Measurements from ENCODE around the gene COX6B1. TPM values are rescaled to one million over a fixed set of nuclear protein-coding genes. Genes with fewer than 3 reads are reported as not detected.
A peak's percentile ranks its signal among the peaks of the same experiment; 100 is the strongest.
"Not testable (repeated sequence)": the region's sequence is repeated elsewhere in the genome, so short reads cannot be mapped to it uniquely, and the experiment has no call there.

COX6B1 gene
- total RNA-seq, 1 experiment from 2014 or later: 436 TPM

DNA sequence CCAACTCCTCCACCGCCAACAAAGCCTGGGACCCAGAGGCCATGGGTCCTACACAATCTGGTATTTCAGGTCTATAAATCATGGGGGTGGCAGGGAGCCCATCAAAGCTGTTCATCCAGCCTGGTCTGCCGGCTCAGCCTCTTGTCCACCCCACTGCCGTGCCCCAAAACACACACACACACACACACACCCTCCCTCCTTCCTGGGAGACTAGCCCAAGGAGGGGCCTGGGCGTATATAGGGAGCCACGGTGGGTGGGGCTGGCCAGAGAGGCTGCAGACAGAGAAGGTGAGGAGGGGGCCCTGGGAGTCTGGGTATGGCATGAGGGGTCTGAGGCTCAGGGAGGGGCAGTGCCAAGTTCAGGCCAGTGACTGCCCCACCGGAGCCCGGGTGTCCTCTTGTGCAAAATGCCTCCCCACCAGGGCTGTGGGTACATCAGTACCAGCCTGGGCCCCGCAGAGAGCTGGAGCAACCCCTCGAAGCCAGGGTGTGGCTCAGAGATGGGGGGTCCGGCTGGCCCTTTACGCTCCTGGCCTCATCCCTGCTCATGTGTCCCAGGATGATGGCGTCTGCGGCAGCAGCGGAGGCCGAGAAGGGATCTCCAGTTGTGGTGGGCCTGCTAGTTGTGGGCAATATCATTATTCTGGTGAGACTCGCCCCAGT lies 18.3 kb downstream of the COX6B1 start, which contains the start of gene UPK1A:
TSS of gene UPK1A (plus strand) at position 267 of the 663 bp plus-strand sequence. CDS start at position 563, 296 bp downstream.
- no peak for DNase-seq
- H3K9me3 ChIP-seq (replicated peaks): no peaks in the 10 kb centered on the region
- no peak within 1 kb of the TSS for H3K27ac ChIP-seq
- 0 out of 2 replicates have a peak, but pooled peaks cover 5% of the 10 kb centered on the region for H3K27me3 ChIP-seq
- H3K4me3 ChIP-seq: no peak within 1 kb of the TSS
- H3K4me1 ChIP-seq: no peaks in the 10 kb centered on the region
- no peaks in the 10 kb centered on the region for H3K36me3 ChIP-seq

DNA sequence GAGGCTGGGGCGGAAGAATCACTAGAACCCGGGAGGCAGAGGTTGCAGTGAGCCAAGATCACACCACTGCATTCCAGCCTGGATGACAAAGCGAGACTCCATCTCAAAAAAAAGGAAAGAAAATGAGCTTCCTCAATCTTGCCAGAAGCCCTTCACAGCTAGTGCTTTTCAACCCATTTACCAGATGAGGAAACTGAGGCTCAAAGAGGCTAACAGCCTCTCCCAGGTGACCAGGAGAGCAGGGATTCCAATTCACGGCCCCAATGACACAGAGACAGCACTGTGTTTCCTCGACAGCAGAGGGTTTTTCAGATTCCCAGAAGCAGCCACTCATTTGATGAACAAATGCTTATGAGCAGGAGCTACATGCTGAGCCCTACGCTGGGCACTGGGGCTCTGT lies 21.4 kb downstream of the COX6B1 start:
- Histone ChIP-seq H3K27ac (no peak overlapping the region), H3K36me3 (no peaks in the 10 kb centered on the region), H3K4me3 (no peak overlapping the region), H3K9me3 (replicated peaks) (no peaks in the 10 kb centered on the region), H3K4me1 (no peaks in the 10 kb centered on the region), H3K27me3 (peaks cover 15% of the 10 kb centered on the region; the same call in 1 of the 2 replicates)
- DNase-seq: no peak

DNA sequence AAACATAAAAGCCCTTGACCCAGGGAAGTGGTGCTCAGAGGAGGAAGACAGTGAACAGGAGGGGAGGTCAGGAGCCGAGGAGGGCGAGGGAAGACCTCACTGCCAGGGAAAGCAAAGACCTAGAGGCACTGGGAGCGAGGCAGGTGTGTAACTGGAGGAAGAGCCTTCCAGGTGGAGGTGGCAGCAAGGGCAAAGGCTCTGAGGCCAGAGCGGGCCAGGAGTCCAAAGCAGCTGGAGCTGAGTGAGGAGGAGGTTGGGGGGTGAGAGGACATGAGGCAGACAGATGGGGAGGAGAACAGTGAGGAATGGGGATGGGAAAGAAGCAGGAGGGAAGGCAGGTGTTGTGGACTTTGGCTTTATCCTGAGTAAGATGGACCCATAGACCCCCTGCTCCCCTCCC lies 21.9 kb downstream of the COX6B1 start:
- Histone ChIP-seq H3K36me3 (no peaks in the 10 kb centered on the region), H3K4me1 (no peaks in the 10 kb centered on the region), H3K4me3 (no peak overlapping the region), H3K27ac (no peak overlapping the region), H3K27me3 (peaks cover 15% of the 10 kb centered on the region; the same call in 1 of the 2 replicates), H3K9me3 (replicated peaks) (no peaks in the 10 kb centered on the region)
- DNase-seq: no peak

DNA sequence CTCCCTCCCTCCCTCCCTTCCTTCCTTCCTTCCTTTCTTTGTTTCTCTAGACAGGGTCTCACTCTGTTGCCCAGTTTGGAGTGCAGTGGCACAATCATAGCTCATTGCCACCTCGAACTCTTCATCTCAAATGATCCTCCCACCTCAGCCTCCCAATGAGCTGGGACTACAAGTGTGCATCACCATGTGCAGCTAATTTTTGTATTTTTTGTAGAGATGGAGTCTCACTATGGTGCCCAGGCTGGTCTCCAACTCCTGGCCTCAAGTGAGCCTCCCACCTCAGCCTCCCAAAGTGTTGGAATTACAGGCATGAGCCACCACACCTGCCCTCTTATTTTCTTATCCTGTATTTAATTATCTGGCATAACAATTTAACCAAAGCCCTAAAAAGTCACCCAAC lies 22.6 kb downstream of the COX6B1 start:
- Histone ChIP-seq H3K4me1 (no peaks in the 10 kb centered on the region), H3K27ac (no peak overlapping the region), H3K9me3 (replicated peaks) (no peaks in the 10 kb centered on the region), H3K36me3 (no peaks in the 10 kb centered on the region), H3K27me3 (peaks cover 15% of the 10 kb centered on the region; the same call in 1 of the 2 replicates), H3K4me3 (no peak overlapping the region)
- no peak for DNase-seq

DNA sequence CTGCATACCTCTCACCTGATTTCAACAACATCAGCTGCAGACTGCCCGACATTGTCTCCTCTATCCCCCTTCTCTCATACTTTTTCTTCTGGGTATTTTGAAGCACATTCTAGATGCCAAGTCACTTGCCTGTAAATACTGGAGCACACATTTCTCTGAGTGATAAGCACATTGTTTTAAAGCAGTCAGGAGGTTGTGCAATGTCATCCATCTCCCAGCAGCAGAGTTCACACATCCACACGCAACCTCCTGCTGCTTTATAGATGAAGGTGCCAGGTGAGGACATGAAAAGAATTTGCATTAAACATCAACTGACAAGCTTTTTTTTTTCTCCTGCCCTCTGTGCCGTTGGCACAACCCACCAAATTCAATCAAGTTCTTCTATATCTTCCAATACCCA lies 23.7 kb downstream of the COX6B1 start:
- peaks cover 15% of the 10 kb centered on the region; the same call in 1 of the 2 replicates for H3K27me3 ChIP-seq
- no peak for DNase-seq
- H3K4me3 ChIP-seq: no peak overlapping the region
- H3K36me3 ChIP-seq: no peaks in the 10 kb centered on the region
- no peak overlapping the region for H3K27ac ChIP-seq
- H3K9me3 ChIP-seq (replicated peaks): no peaks in the 10 kb centered on the region
- H3K4me1 ChIP-seq: no peaks in the 10 kb centered on the region

DNA sequence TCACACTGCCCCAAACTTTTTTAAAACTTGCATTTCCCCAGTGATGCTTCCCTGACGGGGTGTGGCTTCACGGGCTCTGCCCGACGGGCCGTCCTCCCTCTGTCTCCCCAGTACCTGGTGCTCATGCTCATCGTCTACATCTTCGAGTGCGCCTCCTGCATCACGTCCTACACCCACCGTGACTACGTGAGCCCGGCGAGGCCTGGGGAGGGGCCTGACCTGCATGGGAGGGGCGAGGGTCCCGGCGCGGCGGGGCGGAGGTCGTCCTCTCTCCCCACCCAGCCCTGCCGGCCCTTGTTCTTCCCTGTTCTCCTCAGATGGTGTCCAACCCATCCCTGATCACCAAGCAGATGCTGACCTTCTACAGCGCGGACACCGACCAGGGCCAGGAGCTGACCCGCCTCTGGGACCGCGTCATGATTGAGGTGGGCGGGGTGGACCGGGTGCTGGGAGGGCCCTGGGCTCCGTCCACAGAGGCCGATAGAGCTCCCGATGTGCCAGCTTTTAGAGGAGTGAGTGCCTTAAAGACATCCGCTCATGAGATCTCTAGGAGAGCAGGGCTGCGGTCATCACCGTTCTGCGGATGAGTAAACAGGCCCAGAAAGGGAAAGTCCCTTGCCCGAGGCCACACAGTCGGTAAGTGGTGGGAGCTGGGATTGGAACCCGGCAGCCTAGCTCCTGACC lies 25.1 kb downstream of the COX6B1 start:
- no peak for DNase-seq
- Histone ChIP-seq H3K27me3 (peaks cover 9% of the 10 kb centered on the region; the same call in 1 of the 2 replicates), H3K9me3 (replicated peaks) (no peaks in the 10 kb centered on the region), H3K4me3 (no peak overlapping the region), H3K27ac (no peak overlapping the region), H3K4me1 (no peaks in the 10 kb centered on the region), H3K36me3 (no peaks in the 10 kb centered on the region)

DNA sequence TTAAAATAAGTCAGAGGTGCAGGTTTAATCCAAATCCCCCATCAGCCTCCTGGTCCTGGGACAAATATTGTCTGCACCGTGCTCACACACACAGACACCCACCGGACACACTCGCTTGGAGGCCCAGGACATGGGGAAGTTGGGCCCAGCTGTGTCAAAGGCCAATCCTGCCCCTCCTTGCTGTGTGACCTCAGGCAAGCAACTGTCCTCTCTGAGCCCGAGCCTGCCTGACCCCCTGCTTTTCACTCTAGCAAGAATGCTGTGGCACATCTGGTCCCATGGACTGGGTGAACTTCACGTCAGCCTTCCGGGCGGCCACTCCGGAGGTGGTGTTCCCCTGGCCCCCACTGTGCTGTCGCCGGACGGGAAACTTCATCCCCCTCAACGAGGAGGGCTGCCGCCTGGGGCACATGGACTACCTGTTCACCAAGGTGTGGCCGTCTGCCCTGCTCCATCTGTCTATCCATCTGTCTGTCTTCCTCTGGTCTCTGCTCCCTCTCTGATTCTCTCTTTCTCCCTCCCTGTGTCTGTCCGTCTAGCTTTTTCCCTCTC lies 27.5 kb downstream of the COX6B1 start:
- no peaks in the 10 kb centered on the region for H3K36me3 ChIP-seq
- no peaks in the 10 kb centered on the region for H3K9me3 ChIP-seq (replicated peaks)
- H3K4me1 ChIP-seq: no peaks in the 10 kb centered on the region
- no peak for DNase-seq
- H3K27ac ChIP-seq: no peak overlapping the region
- H3K4me3 ChIP-seq: no peak overlapping the region
- peaks cover 12% of the 10 kb centered on the region; the same call in 1 of the 2 replicates for H3K27me3 ChIP-seq

DNA sequence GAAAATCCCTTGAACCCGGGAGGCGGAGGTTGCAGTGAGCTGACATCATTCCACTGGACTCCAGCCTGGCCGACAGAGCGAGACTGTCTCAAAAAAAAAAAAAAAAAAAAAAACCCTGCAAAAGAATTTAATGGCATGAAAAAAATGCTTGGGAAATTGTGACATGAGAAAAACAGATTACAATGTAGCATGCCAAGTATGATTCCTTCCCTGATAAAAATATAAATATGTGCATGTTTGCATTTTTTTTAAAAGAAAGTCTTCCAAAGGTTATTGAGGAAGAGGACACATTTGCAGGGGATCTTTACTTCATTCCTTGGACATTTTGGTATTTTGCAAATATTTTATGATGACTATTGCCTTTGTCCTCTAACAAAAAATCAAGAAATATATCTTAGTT lies 41.7 kb downstream of the COX6B1 start:
- Histone ChIP-seq H3K4me3 (no peak overlapping the region), H3K9me3 (replicated peaks) (no peaks in the 10 kb centered on the region), H3K36me3 (no peaks in the 10 kb centered on the region), H3K27me3 (0 out of 2 replicates have a peak, but pooled peaks cover 4% of the 10 kb centered on the region), H3K27ac (no peak overlapping the region), H3K4me1 (no peaks in the 10 kb centered on the region)
- DNase-seq: no peak

DNA sequence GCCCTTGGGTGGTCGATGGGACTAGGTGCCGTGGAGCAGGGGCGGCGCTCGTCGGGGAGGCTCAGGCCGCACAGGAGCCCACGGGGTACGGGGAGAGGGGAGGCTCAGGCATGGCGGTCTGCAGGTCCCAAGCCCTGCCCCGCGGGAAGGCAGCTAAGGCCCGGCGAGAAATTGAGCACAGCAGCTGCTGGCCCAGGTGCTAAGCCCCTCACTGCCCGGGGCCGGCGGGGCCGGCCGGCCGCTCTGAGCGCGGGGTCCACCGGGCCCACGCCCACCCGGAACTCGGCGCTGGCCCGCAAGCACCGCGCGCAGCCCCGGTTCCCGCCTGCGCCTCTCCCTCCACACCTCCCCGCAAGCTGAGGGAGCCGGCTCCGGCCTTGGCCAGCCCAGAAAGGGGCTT lies 43.0 kb downstream of the COX6B1 start:
- not testable (repeated sequence) for H3K4me1 ChIP-seq; DNase-seq; H3K27ac ChIP-seq; H3K9me3 ChIP-seq (replicated peaks); H3K27me3 ChIP-seq; H3K36me3 ChIP-seq; H3K4me3 ChIP-seq

DNA sequence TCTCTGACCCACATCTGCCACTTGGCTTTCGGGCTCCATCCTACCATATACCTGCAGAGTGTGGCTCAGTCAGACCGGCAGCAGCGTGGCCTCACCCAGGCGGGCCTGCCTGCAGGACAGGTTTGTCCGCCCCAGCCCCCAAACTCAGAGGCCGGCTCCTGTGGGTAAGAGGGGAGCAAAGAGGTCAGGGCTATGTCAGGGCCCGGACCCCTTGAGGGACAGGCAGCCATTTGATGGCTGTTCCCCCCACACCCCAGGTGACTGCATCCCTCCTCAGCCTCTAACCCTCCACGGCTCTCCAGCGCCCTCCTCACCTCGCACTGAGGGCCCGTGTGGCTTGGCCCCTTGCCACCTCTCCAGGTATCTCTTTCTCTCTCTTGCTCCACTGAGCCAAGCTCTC lies 43.9 kb downstream of the COX6B1 start:
- no peak overlapping the region for H3K4me3 ChIP-seq
- H3K4me1 ChIP-seq: no peaks in the 10 kb centered on the region
- no peaks in the 10 kb centered on the region for H3K27me3 ChIP-seq
- no peaks in the 10 kb centered on the region for H3K9me3 ChIP-seq (replicated peaks)
- no peak for DNase-seq
- H3K27ac ChIP-seq: no peak overlapping the region
- H3K36me3 ChIP-seq: no peaks in the 10 kb centered on the region

DNA sequence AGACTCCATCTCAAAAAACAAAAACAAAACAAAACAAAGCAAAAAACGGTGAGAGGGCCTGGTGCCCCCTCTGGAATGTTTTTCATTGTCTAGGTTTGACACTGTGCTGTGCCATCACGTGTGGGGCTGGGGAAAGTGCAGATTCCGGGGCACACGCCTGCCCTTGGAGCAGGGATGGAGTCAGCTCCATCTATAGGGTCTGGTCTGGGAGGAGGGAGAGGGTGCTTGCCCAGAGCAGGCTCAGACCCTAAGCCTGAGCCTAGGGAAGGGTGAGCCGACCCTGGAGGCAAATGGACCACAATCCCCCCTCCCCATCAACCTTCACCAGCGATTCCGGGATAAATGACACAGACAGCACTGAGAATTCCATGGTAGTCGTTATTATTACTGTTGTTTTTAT lies 45.3 kb downstream of the COX6B1 start:
- Histone ChIP-seq H3K27me3 (no peaks in the 10 kb centered on the region), H3K4me1 (no peaks in the 10 kb centered on the region), H3K36me3 (no peaks in the 10 kb centered on the region), H3K27ac (no peak overlapping the region), H3K9me3 (replicated peaks) (no peaks in the 10 kb centered on the region), H3K4me3 (no peak overlapping the region)
- no peak for DNase-seq

DNA sequence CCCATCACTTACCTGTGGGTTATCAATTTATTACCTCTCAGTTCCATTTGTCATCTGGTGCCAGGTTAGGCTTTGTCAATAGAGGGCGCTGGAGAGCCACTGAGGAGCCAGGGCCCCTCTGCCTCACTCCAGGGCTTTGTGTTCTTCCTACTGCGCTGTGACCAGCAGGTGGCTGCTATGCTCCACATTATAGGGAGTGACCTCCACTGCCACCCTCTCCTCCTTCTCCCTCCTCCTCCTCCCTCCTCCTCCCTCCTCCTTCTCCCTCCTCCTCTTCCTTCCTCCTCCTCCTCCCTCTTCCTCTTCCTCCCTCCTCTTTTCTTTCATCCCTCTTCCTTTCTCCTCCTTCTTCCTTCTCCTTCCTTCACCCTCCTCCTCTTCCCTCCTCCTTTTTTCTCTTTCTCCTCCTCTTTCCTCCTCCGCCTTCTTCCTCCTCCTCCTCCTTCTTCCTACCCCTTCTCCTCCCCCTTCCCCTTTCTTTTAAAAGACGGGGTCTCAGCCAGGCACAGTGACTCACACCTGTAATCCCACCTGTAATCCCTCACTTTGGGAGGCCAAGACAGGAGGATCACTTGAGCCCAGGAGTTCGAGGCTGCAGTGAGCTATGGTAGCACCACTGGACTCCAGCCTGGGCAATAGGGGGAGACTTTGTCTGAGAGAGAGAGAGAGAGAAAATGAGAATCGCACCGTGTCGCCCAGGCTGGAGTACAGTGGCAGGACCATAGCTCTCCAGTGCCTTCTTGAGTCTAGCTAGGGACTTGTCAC lies 45.9 kb downstream of the COX6B1 start:
- Histone ChIP-seq H3K36me3 (no peaks in the 10 kb centered on the region), H3K4me1 (no peaks in the 10 kb centered on the region), H3K27me3 (no peaks in the 10 kb centered on the region), H3K9me3 (replicated peaks) (no peaks in the 10 kb centered on the region), H3K4me3 (no peak overlapping the region), H3K27ac (no peak overlapping the region)
- peak; percentile 84 to 94 for DNase-seq

DNA sequence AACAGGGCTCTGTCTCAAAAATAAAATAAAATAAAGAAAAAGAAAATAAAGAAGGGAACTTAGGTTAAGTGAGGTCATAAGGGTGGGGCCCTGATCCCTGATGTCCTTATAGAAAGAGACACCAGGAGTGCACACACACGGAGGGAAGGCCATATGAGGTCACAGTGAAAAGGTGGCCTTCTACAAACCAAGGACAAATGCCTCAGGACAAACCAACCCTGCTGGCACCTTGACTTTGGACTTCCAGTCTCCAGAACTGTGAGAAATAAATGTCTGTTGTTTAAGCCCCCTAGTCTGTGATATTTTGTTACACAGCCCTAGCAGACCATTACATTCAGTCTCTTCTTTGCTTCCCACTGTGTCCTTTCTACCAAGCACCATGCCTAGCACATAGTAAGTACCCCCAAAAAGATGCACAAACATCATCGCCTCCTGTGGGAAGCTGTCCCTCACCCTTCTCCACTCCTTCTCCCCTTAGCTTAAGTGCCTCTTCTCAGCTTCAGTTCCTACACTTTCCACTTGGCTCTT lies 47.8 kb downstream of the COX6B1 start:
- no peaks in the 10 kb centered on the region for H3K4me1 ChIP-seq
- no peaks in the 10 kb centered on the region for H3K27me3 ChIP-seq
- no peaks in the 10 kb centered on the region for H3K9me3 ChIP-seq (replicated peaks)
- DNase-seq: no peak
- no peak overlapping the region for H3K4me3 ChIP-seq
- no peaks in the 10 kb centered on the region for H3K36me3 ChIP-seq
- H3K27ac ChIP-seq: no peak overlapping the region

DNA sequence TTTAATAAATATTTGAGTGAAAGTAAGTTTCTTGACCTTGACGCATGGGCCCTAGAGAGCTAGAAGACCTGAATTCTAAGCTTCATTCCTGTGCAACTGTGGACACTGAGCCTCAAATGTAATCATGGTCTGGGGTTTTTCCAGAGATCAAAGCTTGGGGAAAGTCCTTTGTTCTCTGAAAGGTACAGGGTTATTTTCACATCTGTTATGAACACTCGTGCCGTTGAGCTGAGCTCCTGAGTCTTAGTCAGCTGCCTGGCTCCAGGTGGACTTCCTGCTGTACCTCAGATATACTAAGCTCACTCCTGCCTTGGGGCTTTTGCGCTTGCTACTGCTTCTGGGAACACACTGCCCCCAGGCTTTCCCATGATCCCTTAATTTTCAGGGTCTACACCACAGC lies 48.7 kb downstream of the COX6B1 start:
- H3K27ac ChIP-seq: no peak overlapping the region
- H3K4me1 ChIP-seq: no peaks in the 10 kb centered on the region
- H3K4me3 ChIP-seq: no peak overlapping the region
- no peak for DNase-seq
- H3K9me3 ChIP-seq (replicated peaks): no peaks in the 10 kb centered on the region
- no peaks in the 10 kb centered on the region for H3K27me3 ChIP-seq
- H3K36me3 ChIP-seq: no peaks in the 10 kb centered on the region

Data from SJCRH30 (cell line).